Duodenal mucosa (tissue), 2 donors: ENCODE data around the gene DBI.

ENCODE experiments used
- H3K27ac ChIP-seq: one replicate; pipeline ENCODE4 v1.7.0; 2013; ENCODE audit warnings: low read depth, low read length
- H3K27me3 ChIP-seq, 2 donors: one replicate each; pipeline ENCODE4 v1.7.0; 2013; ENCODE audit warnings: low read length in 2 of 2, control low read depth in 1 of 2; ENCODE audit not compliant: insufficient read depth in 2 of 2, control insufficient read depth in 1 of 2
- H3K36me3 ChIP-seq, 2 donors: one replicate each; pipeline ENCODE4 v1.7.0; 2013; ENCODE audit warnings: low read length in 2 of 2, control low read depth in 1 of 2; ENCODE audit not compliant: insufficient read depth in 2 of 2, control insufficient read depth in 1 of 2
- H3K4me1 ChIP-seq, 2 donors: one replicate each; pipeline ENCODE4 v1.7.0; 2013; ENCODE audit warnings: low read length in 2 of 2, control low read depth in 1 of 2; ENCODE audit not compliant: insufficient read depth in 2 of 2, control insufficient read depth in 1 of 2
- H3K4me3 ChIP-seq, 2 donors: one replicate each; pipeline ENCODE4 v1.7.0; 2013; ENCODE audit warnings: low read length in 2 of 2, low read depth in 1 of 2
- H3K9ac ChIP-seq, 2 donors: one replicate each; pipeline ENCODE4 v1.7.0; 2013; ENCODE audit warnings: low read length in 2 of 2, low read depth in 1 of 2
- H3K9me3 ChIP-seq, 2 donors: one replicate each; pipeline ENCODE4 v1.7.0; 2013; ENCODE audit warnings: low read length in 2 of 2, control low read depth in 1 of 2; ENCODE audit not compliant: control insufficient read depth in 1 of 2

The DBI gene

DNA sequence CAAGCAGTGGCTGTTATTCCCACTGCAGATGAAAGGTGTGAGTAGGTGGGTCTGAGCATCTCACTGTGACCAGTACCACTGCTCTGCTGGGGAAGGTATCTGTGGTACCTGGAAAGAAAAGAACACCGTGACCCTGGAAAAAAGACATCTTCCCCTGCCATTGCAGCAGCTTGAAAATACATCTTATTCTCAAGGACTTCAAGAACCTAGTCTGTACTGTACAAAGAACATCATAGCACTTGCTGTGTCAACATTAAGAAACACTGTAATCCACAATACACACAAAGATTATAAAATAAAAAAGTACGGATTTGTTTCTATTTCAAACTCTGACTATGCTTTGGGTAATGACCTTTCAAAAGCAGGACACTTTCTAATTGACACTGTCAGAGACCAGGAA is 29.0 kb upstream of the DBI start:
- H3K9me3 ChIP-seq = no peaks in the 10 kb centered on the region
- no peak overlapping the region for H3K9ac ChIP-seq
- no peaks in the 10 kb centered on the region for H3K36me3 ChIP-seq
- no peak overlapping the region for H3K4me3 ChIP-seq
- no peaks in the 10 kb centered on the region for H3K4me1 ChIP-seq
- H3K27ac ChIP-seq = no peak overlapping the region
- no peaks in the 10 kb centered on the region for H3K27me3 ChIP-seq

DNA sequence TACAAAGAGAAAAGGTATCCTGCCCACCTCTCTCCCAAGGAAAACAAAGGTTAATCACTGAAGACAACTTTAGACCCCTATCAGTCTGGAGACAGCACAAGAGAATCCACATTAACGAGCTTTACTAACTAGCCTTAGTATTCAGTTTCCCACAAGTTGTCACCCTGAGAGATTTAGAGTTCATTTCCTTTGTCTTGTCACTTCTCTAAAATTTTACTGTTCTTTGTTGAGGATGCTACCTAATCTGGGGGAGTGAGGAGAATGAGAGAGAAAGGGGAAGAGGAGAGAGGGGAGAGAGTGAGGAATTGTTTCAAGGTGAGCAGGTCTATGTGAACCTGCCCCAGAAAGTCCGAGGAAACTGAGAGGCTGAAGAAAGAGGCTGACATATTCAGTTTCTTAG is 28.5 kb upstream of the DBI start:
- H3K4me3 ChIP-seq = no peak overlapping the region
- no peaks in the 10 kb centered on the region for H3K4me1 ChIP-seq
- no peak overlapping the region for H3K9ac ChIP-seq
- no peaks in the 10 kb centered on the region for H3K36me3 ChIP-seq
- no peak overlapping the region for H3K27ac ChIP-seq
- no peaks in the 10 kb centered on the region for H3K27me3 ChIP-seq
- no peaks in the 10 kb centered on the region for H3K9me3 ChIP-seq

DNA sequence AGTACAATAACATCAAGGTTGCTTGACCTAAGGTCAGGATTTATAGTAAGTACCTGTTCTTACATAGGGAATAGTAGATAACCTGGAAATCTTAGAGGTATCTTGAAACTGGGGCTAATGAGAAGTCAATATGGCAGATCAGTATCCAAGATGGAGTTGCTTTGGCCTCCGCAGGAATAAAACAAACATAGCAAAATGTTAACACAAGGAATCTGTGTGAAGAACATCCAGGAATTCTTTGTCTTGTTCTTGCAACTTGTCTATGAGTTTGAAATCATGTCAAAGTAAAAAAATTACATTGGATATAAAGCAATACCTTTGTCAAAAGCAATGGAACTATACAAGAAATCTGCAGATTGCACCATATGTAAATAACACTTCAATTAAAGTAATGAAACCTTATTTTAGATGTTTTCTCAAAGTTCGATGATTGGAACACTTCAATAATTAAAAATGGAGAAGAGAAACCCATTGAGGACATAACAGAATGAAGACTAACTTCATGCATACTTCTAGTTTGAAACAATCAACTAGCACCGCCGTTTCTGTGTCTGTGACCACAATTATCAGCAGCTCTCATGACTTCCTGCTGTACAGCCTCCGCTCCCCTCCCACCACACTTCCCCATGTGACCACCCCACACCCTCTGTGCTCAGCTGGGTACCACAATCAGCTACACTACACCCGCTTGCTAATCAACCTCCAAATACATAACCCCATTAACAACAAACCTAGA is 27.8 kb upstream of the DBI start:
- Histone ChIP-seq H3K4me1 (no peaks in the 10 kb centered on the region), H3K27ac (no peak overlapping the region), H3K4me3 (no peak overlapping the region), H3K27me3 (no peaks in the 10 kb centered on the region), H3K9ac (no peak overlapping the region), H3K9me3 (no peaks in the 10 kb centered on the region), H3K36me3 (no peaks in the 10 kb centered on the region)

DNA sequence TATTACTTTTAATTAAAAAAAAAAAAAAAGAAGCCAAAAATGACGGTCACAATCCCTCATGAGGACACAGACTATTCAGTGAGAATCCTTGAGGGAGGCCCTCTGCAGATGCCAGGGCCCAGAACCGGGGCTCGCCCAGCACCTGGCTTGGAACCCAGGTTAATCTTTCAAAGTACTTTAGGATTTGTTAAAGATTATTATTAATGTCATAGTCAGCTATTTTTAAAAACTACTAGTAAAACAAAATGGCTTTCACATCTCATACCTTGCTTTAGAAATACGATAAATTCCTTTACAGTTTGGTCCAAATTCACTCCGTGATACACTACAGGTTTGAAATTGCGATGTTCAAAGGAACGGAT is 27.2 kb upstream of the DBI start:
- Histone ChIP-seq H3K4me1 (no peaks in the 10 kb centered on the region), H3K27ac (no peak overlapping the region), H3K9me3 (no peaks in the 10 kb centered on the region), H3K9ac (no peak overlapping the region), H3K27me3 (no peaks in the 10 kb centered on the region), H3K36me3 (no peaks in the 10 kb centered on the region), H3K4me3 (no peak overlapping the region)

DNA sequence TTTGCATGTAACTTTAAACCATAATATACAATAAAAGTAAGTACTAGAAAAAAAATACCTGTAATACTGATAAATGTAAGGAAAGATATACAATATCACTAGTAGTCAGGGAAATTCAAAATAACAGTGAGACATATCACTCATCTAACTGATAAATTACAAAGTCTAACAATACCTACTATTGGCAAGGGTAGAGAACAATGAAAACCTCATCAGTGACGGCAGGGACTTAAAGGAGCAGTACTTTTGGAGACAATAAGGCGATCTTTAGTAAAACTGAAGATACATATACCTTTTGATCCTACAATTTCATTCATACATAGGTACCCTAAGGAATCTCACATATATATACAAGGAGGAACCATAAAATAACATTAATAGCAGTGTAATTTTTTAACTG is 25.1 kb upstream of the DBI start:
- Histone ChIP-seq H3K9ac (no peak overlapping the region), H3K27ac (no peak overlapping the region), H3K27me3 (no peaks in the 10 kb centered on the region), H3K4me1 (no peaks in the 10 kb centered on the region), H3K36me3 (no peaks in the 10 kb centered on the region), H3K9me3 (no peaks in the 10 kb centered on the region), H3K4me3 (no peak overlapping the region)

DNA sequence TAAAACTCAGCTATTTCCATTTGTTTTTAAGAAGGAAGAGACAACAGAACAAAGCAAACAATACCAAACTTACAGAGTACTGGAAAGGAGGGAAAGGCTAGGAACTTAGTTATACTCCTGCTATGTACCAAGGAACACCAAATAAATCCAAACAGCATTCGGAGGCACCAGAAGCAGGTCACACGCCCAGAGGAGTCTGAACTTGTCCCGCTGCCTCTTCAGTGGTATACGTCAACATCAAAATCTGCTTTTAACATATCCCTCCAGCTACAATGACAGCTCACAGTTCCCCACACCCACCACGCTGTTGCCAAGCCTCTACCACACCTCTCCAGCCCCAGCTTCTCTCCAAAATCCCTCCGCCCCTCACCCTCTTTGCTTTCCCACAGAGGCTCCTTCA is 17.5 kb upstream of the DBI start:
- no peaks in the 10 kb centered on the region for H3K9me3 ChIP-seq
- no peaks in the 10 kb centered on the region for H3K36me3 ChIP-seq
- H3K4me1 ChIP-seq = no peaks in the 10 kb centered on the region
- H3K27me3 ChIP-seq = no peaks in the 10 kb centered on the region
- H3K4me3 ChIP-seq = no peak overlapping the region
- H3K27ac ChIP-seq = no peak overlapping the region
- no peak overlapping the region for H3K9ac ChIP-seq

DNA sequence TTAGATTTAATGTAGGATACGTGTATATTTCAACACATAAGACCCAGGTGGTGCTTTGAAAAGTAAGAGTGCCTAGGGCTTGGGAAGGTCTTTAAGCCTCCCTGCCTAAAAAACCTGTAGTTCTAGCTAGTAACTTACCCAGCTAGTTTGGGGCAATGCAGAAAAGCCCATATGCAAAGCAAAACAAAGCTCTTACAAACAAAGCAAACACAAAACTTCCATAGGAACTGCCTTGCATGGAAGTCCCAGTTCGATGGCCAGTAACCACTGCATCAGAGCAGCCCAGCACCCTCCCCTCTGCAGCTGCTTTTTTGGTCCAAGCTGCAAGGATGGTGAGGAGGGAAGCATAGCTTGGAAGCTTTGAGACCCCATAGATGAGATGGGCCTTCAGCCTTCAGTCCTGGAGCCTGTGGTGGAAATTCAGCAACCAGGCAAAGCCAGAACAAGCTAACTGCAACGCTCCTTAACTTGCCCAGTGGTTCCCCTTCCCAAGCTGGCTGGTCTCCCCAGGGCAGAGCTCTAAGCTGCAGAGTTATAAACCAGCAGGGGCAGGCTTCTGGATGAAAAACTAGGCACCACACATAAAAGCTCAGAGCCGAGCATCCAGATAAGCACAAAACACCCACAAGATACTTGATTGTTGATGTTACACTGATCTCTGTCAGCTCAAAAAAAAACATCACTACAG is 16.3 kb upstream of the DBI start:
- Histone ChIP-seq H3K27ac (no peak overlapping the region), H3K9ac (no peak overlapping the region), H3K4me3 (no peak overlapping the region), H3K27me3 (no peaks in the 10 kb centered on the region), H3K36me3 (no peaks in the 10 kb centered on the region), H3K4me1 (no peaks in the 10 kb centered on the region), H3K9me3 (no peaks in the 10 kb centered on the region)

DNA sequence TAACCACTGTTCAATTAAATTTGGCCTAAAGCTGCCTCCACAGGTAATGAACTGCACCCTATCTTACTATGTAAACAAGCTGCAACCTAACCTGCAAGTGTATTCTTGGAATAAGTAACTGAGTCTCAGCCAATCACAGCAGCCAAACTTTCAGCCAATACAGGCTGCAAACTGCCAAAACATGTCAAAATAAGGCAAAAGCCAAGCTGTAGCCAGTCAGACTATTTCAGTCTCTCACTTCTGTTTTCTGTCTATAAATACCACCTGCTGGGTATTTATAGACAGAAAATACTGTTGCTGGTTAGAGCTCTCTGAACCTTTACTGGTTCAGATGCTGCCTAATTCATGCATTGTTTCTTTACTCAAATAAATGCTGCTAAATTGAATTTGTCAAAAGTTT is 14.4 kb upstream of the DBI start:
- H3K36me3 ChIP-seq = no peaks in the 10 kb centered on the region
- H3K4me3 ChIP-seq = no peak overlapping the region
- no peak overlapping the region for H3K27ac ChIP-seq
- no peaks in the 10 kb centered on the region for H3K9me3 ChIP-seq
- H3K9ac ChIP-seq = no peak overlapping the region
- H3K4me1 ChIP-seq = no peaks in the 10 kb centered on the region
- no peaks in the 10 kb centered on the region for H3K27me3 ChIP-seq

DNA sequence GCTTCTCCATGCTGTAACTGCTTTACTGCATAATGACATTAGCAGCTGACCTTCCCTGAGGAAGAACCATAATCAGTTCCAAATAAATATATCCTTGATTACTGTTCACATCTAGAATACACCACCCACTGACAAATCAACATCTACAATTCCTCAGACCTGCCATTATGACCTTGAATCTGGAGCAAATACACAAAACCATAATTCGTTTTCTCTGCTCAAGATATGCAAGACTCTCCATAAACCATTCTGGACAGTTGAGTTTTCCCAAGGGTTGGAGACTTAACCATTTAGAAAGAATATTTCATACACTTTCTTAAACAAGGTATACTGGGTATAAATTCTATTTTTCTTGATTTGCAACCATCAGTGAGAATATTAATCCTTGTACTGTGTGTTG is 11.9 kb upstream of the DBI start:
- H3K9me3 ChIP-seq = no peaks in the 10 kb centered on the region

DNA sequence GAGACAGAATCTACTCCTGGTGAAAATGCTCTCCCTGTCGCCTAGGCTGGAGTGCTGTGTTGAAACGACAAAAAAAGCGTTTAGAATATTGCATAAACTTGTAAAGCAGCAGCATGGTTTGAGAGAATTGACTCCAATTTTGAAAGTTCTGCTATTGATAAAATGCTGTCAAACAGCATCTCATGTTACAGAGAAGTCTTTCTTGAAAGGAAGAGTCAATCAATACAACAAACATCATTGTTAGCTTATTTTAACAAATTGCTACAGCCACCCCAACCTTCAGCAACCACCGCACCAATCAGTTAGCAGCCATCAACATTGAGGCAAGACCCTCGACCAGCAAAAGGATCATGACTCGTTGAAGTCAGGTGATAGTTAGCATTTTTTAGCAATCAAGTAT is 7.0 kb upstream of the DBI start:
- no peaks in the 10 kb centered on the region for H3K36me3 ChIP-seq
- no peak overlapping the region for H3K27ac ChIP-seq

More for the DNA sequence above, 11.9 kb upstream of the DBI start:
- Histone ChIP-seq H3K36me3 (no peaks in the 10 kb centered on the region), H3K27me3 (no peaks in the 10 kb centered on the region), H3K4me3 (no peak overlapping the region), H3K4me1 (no peaks in the 10 kb centered on the region), H3K27ac (no peak overlapping the region), H3K9ac (no peak overlapping the region)

More for the DNA sequence above, 7.0 kb upstream of the DBI start:
- no peaks in the 10 kb centered on the region for H3K4me1 ChIP-seq
- H3K4me3 ChIP-seq = no peak overlapping the region
- no peaks in the 10 kb centered on the region for H3K27me3 ChIP-seq
- no peak overlapping the region for H3K9ac ChIP-seq
- H3K9me3 ChIP-seq = no peaks in the 10 kb centered on the region
